ENCODE data around the gene ZDHHC12. TPM values are rescaled to one million over a fixed set of nuclear protein-coding genes. Genes with fewer than 3 reads are reported as not detected.

Gene ZDHHC12
- total RNA-seq, 2 donors from 2014 or later, result 50.5 to 59.6 TPM

- no peak for DNase-seq
- H3K36me3 ChIP-seq (ENCODE audit: control insufficient read depth, insufficient read depth, low read length), result peaks cover 16% of the 10 kb centered on the region
- no peaks in the 10 kb centered on the region for H3K4me1 ChIP-seq (ENCODE audit: control insufficient read depth, insufficient read depth, low read length)
- Mint-ChIP-seq H3K9me3 (no peaks in the 10 kb centered on the region), H3K4me3 (no peak overlapping the region), H3K27me3 (ENCODE audit: insufficient read depth) (no peaks in the 10 kb centered on the region), H3K27ac (no peak overlapping the region), H3K36me3 (ENCODE audit: low read depth) (peaks cover 33% of the 10 kb centered on the region), H3K4me1 (no peaks in the 10 kb centered on the region)
- no peaks in the 10 kb centered on the region for H3K27me3 ChIP-seq (ENCODE audit: control insufficient read depth, insufficient read depth, low read length, poor library complexity, severe bottlenecking)
- H3K4me3 ChIP-seq (ENCODE audit: low read length), result no peak overlapping the region
- H3K27ac ChIP-seq (ENCODE audit: low read depth, low read length), result no peak overlapping the region
- WGBS, 2 experiments (ENCODE audit: insufficient coverage in 1 of 2, insufficient read length in 1 of 2), result 93 to 95% methylated on average over 2 to 7 of the region's 7 CpGs
- TF ChIP-seq CTCF (conservative IDR thresholded peaks at IDR 0.05), result no peak
- H3K9ac ChIP-seq (ENCODE audit: extremely low read depth, low read length, poor library complexity, severe bottlenecking), result no peak overlapping the region
- no peaks in the 10 kb centered on the region for H3K9me3 ChIP-seq (ENCODE audit: control insufficient read depth, low read length)
These were observed 7.2 kb downstream of the ZDHHC12 start for GRCh38 chr9:128716581-128717254.

DNA sequence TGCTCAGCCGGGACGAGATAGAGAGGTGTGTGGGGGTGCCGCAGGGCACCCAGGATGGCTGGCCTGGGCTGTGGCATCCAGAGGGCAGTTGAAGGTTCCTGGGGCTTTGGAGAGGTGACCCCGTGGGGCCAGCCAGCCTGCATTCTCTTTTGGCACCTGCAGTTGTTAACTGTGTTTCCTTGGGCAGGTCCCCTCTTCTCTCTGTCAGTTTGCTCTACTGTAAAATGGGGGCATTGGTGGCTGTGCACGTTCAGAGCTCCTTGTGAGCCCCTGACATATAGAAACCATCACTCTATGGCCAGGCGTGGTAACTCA is 8.5 kb downstream of the ZDHHC12 start:
- H3K4me3 ChIP-seq (ENCODE audit: low read length), result no peak overlapping the region
- no peak overlapping the region for H3K27ac Mint-ChIP-seq
- H3K27ac ChIP-seq (ENCODE audit: low read depth, low read length), result no peak overlapping the region
- H3K27me3 Mint-ChIP-seq (ENCODE audit: insufficient read depth), result no peaks in the 10 kb centered on the region
- 95 to 98% methylated on average over 6 of the region's 6 CpGs for WGBS, 2 experiments (ENCODE audit: insufficient coverage in 1 of 2, insufficient read length in 1 of 2)
- TF ChIP-seq CTCF (conservative IDR thresholded peaks at IDR 0.05), result no peak
- no peaks in the 10 kb centered on the region for H3K4me1 ChIP-seq (ENCODE audit: control insufficient read depth, insufficient read depth, low read length)
- H3K4me3 Mint-ChIP-seq, result no peak overlapping the region
- H3K9ac ChIP-seq (ENCODE audit: extremely low read depth, low read length, poor library complexity, severe bottlenecking), result no peak overlapping the region
- H3K36me3 ChIP-seq (ENCODE audit: control insufficient read depth, insufficient read depth, low read length), result peaks cover 16% of the 10 kb centered on the region
- H3K27me3 ChIP-seq (ENCODE audit: control insufficient read depth, insufficient read depth, low read length, poor library complexity, severe bottlenecking), result no peaks in the 10 kb centered on the region
- H3K9me3 Mint-ChIP-seq, result no peaks in the 10 kb centered on the region
- H3K4me1 Mint-ChIP-seq, result no peaks in the 10 kb centered on the region
- DNase-seq, result no peak
- peaks cover 33% of the 10 kb centered on the region for H3K36me3 Mint-ChIP-seq (ENCODE audit: low read depth)
- no peaks in the 10 kb centered on the region for H3K9me3 ChIP-seq (ENCODE audit: control insufficient read depth, low read length)

- Mint-ChIP-seq H3K36me3 (ENCODE audit: low read depth) (peaks cover 34% of the 10 kb centered on the region), H3K9me3 (no peaks in the 10 kb centered on the region), H3K27me3 (ENCODE audit: insufficient read depth) (no peaks in the 10 kb centered on the region), H3K4me3 (no peak overlapping the region), H3K27ac (peak overlapping the region; percentile 64), H3K4me1 (no peaks in the 10 kb centered on the region)
- H3K27me3 ChIP-seq (ENCODE audit: control insufficient read depth, insufficient read depth, low read length, poor library complexity, severe bottlenecking), result no peaks in the 10 kb centered on the region
- DNase-seq, result peak; percentile 39
- TF ChIP-seq CTCF (conservative IDR thresholded peaks at IDR 0.05), result no peak
- no peak overlapping the region for H3K9ac ChIP-seq (ENCODE audit: extremely low read depth, low read length, poor library complexity, severe bottlenecking)
- 87 to 100% methylated on average over 5 to 23 of the region's 24 CpGs for WGBS, 2 experiments (ENCODE audit: insufficient coverage in 1 of 2, insufficient read length in 1 of 2)
- H3K9me3 ChIP-seq (ENCODE audit: control insufficient read depth, low read length), result no peaks in the 10 kb centered on the region
- H3K4me3 ChIP-seq (ENCODE audit: low read length), result no peak overlapping the region
- no peaks in the 10 kb centered on the region for H3K4me1 ChIP-seq (ENCODE audit: control insufficient read depth, insufficient read depth, low read length)
- no peak overlapping the region for H3K27ac ChIP-seq (ENCODE audit: low read depth, low read length)
- H3K36me3 ChIP-seq (ENCODE audit: control insufficient read depth, insufficient read depth, low read length), result peaks cover 16% of the 10 kb centered on the region
These were observed 9.1 kb downstream of the ZDHHC12 start for GRCh38 chr9:128714586-128715435.
